GM18868 (cell line): ENCODE results near the gene SPON1.
"Not testable (repeated sequence)": the region's sequence is repeated elsewhere in the genome, so short reads cannot be mapped to it uniquely, and the experiment has no call there.

Experiments used
- ATAC-seq: cut with Tn5 transposase; IDR thresholded peaks from one replicate; pipeline ENCODE4 v1.9.1; 2021; ENCODE audit warnings: mild to moderate bottlenecking, moderate library complexity; ENCODE audit not compliant: unreplicated experiment

SPON1 gene

DNA sequence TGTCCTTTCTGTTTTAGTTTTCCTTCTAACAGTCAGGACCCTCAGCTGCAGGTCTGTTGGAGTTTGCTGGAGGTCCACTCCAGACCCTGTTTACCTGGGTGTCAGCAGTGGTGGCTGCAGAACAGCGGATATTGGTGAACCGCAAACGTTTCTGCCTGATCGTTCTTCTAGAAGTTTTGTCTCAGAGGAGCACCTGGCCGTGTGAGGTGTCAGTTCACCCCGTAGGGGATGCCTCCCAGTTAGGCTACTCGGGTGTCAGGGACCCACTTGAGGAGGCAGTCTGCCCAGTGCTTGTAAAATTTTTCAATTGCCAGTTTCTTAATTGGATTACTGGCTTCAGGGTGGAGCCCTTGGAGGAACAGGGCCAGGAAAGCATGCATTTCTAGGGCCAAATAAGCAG is 211.2 kb downstream of the SPON1 start:
- not testable (repeated sequence) for ATAC-seq

DNA sequence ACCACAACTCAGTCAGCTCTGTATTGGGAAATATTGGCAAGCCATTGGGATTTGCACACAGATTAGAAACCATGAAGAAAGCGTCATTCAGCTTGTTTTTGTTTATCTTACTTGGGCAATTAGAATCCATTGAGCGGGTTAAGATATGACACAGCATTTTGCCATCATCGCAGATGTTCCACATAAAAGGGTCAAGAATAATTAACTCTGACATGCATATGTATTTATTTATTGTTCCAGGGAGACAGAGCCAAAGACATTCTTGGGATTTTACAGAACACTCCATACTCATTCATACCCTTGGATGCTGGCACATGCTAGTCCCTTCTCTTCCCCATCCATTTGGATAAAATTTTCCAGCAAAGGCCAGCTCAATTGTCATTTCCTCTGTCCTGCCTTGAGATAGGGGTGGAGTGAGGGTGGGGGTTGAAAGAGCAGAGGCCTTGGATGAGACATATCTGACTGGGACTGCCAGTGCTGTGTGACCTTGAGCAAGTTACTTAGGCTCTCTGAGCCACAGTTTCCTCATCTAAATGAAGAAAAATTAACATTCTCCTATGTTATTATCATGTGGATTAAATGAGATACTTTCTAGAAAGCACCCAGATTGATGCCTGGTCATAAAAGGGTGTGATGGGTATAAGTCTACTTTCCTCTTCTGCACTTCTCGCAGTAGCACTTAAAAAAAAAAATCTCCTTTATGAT is 216.7 kb downstream of the SPON1 start:
- no peak for ATAC-seq

GRCh38 chr11:14181121-14181520 is 218.6 kb downstream of the SPON1 start:
- ATAC-seq: no peak

DNA sequence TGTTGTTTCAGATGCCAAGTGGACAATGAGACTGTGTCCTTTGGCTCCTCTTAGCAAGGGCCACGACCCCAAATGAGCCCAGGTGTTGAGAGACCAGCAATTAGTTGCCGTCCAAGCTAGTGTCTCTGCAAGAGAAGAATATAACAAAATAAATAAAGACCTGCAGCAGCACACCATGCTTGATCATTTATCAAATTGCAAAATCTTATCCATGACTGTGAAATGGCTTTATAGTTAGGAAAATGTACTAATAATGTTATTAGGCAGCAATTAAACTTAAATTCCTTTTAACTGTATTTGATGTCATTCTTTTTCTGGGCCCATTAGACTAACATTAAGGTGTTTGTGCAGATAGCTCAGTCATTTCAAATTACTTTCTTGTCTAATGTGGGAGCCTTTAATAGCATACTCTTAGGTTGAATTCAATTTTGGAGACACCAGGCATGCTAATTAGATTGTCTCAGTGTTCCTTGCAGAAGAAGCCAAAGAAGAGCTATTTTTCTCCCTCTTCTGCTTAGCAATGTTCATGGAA is 220.4 kb downstream of the SPON1 start:
- no peak for ATAC-seq

DNA sequence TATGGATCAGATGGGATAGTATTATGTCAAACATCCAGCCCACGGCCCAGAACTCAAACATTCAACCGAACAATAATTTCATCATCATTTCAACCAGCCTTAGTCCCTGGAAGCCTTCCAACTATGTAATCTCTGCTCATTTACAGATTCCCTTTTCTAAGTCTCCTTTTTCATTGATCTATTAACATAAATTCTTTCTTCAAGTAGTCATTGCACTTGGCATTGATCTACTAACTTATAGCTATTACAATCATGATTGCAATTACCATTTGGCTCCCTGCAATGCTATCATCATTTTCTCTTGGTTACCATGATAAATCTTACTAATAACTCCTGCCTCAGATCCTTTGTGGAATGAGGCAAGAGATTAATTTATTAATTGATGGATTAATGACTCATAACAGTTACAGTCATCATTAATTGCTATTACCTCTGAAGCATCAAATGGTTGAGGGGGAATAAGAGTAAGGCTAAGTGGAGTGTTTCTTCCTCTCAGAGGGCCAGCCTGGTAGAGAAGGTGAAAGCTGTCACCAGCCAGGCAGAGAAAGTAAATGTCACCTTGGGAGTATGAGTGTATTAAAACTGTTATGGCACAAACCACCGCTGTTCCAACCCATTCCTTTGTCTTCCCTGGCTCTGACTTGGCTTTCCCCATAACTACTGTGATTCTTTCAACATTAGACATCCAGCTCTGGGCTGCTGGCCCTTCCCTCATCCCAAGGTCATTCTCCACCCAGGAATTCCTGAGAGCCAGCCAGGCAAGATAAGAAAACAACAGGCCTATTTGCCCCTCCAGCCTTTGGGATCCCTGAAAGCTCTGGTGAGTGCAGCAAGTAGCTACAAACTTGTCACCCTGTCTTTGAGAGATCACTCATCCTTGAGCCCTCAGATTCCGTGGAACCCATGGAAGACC is 221.8 kb downstream of the SPON1 start:
- ATAC-seq: no peak

- ATAC-seq: no peak
Observed at GRCh38 chr11:14185461-14185860, 222.9 kb downstream of the SPON1 start.

DNA sequence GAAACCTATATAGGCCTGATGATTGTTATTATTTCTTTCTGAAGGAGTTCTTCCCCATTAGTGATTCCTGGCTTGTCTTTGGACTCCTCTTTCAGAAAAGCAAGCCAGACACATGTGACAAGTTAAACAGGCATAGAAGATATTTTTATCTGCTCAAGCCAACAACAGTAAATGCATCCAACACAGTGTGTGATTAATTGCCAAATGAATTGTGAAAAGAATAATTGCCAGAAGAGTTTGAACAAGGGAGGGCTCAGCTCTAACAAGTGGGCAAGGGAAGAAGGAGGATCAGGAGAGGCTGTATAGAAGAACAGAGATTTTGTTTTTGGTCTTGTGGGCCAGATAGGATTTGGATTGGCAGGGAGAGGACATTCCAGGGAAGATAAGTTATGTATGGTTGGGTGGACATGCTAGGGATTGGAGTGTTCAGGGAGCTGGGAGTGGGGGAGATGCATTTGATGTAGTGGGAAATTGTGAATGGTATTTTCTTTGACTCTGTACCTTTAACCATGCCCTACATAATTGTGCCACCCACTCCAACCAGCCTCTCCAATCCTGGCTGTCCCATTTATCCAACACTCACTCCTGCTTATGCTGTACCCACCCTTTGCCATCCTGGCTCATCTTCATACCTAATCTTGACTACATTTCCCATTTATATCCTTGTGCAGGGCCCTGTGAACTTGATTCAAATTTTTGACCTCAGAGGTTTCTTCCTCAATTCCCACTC is 223.7 kb downstream of the SPON1 start:
- no peak for ATAC-seq

- ATAC-seq: no peak
Observed at GRCh38 chr11:14189874-14190273, 227.4 kb downstream of the SPON1 start.

DNA sequence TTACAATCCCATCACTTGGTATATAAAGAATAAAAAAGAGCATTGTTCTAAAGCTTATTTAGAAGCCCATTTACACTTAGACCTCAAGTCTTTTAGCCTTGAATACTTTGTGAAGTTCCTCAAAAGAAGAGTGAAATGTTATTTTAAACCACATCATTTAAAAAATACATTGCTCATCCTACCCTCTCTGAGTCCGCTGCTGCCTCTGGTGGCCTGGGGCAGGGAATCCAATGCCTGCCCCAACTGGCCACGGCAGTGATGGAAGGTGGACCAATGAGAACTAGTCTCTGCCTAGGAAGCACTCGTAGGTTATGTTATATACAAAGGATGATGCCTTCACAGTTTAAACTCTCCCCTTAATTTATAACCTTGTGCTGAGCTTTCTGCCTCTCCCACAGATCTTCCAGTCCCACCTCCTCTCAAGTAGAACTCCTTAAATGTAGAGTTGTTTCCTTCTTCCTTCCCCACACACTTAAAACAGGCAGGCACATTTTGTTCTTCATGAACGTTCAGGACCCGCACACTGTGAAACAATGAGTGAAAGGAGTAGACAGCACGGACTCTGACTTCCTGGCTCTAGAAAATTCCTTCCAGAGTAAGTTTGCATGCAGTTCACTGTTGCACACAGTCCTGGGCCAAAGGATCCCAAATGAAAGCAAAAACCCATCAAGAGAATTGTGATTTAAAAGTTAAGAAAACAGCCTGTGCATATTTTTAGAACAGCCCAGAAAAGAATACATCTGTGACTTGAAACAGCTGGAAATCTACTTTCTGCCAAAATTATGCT is 228.7 kb downstream of the SPON1 start:
- no peak for ATAC-seq

DNA sequence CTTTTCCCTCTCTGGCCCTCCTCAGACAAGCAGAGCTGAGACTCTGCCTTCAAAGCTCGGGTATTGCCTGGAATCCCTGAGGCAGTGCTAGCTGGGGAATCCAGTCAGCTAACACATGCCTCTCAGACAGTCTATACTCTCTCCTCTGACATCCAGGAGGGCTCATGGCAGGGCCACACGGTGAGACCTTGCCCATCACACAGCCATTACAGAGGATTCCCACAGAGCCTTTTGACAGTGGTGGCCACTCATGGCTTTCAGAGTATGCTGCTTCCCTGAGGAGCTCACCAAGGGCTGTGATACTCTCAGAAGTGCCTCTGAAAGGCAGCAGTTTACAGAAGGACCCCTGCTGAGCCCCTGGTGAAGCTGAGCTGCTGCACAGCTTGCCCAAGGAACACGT is 231.1 kb downstream of the SPON1 start:
- ATAC-seq: no peak

DNA sequence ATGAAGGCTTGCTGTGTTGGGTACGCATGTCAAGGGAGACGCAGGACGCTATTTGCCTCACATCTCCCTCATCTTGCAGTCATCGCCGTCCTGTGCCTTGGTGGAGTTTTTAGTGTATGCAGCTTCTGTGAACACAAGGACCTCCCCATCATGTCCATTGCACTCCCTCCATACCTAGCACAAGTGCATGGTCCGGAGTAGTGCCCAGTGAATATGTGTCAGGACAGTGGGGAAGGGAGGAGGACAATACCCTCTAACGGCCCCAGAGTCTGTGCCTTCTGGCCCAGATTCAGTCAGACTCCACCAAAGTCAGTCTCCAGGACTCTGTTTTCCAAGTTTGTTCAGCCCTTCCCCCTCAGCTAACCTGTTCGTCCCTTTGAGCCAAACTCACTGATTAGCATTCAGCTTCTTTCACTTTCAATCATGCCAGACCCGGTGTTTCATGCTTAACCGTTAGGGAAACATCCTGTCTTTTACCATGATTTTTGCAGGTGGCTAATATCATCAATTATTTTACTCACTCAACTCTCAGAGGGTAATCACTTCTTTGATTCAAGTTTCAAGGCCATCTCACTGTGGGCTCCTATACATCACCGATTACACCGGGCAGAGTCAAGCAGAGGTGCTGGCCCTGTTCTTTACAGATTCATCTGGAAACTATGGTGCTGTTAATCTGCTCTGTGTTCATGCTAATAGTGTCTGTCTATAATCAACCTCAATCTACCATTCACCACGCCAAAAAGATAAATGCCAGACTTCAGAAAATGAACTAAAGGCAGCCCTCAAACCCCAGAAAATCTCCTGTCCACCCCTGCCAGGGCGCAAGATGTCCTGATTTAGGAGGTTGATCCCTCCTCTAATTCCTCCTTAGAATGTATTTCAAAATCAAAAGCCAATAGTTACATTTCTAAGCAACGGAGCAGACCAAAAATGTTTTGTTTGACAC is 240.0 kb downstream of the SPON1 start:
- ATAC-seq: peak; percentile 71

- no peak for ATAC-seq
Observed at GRCh38 chr11:14203321-14203720, 240.8 kb downstream of the SPON1 start.

DNA sequence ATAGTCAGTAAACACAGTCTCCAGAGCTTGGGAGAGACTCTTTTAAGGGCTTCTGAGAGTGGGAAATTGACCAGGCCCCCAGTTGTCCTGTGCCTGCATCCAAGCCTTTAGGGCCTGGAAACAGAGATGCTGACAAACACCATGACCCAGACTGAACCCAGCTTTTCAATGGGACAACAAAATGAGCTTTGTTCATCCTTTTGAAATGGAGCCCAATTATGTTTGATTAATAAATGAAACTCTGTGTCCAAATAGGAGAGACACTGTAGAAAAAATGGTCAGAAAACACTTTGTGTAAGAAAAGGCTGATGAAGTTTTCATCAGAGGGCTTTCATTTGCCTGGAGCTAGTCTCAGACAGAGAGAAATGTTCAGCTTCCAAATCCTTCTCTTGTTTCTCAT is 250.5 kb downstream of the SPON1 start:
- ATAC-seq: no peak

DNA sequence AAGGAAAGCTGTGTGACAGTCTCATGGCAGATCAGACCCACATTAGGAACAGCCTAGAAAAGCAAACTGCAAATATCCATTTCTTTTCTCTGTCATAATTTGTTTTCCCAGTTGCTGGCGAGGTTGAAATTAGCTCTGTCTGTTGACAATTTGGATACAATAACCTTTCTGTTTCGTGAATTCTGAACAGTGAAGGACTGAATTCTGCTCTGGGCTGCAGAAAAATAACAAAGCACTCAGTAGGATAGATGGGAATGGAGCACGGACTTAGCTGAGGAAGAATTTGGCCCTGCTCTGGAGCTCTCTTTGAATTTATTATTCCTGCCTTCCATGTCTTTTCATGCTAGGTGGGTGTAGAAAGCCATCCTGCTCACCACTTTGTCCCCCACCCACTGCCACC is 256.2 kb downstream of the SPON1 start:
- ATAC-seq: no peak

DNA sequence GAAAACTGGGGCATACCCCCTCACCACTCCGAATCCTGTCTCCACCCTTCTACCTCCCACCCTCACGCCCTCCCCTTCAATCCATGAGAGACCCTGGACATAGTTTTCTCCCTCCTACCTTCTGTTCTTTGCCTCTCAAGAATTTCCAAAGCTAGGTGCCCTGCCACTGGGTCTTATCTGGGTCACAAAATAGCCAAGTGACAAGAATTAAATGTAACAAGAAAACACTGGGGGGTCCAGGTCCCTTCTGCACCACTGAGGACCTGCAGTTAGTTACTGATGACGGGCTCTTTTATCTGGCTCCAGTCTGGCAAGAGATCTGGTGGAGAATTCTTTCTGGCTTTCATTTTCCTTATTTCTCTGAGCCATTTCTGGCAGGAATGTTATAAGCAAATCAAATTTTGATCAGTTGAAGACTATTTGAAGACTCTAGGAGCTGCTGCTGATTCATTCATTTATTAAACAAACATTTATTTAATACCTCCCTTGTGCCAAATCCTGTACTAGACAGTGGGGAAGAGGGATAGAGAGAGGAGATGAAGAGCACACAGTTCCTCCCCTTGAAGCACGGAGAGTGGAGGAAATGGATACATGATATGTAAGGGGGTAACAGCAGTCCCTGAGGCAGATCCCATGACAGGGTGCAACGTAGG is 261.2 kb downstream of the SPON1 start:
- no peak for ATAC-seq

DNA sequence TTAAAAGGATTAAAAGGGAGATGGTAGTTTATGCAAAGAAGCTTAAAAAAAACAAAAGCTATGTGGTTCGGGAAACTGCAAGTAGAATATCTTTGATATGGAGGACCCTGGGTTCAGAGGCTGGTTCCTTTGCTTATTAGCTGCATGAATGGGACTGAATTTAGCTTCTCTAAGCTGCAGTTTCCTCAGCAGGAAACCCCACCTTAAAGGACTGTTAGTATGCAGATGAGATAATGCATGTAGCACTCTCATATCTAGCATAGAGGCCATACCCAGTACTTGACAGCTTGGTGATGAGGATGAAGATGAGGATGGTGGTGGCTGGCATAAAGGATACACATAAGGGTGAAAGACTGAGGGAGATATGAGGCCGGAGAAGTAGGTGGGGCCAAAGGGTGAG is 261.9 kb downstream of the SPON1 start:
- no peak for ATAC-seq

- ATAC-seq: no peak
Observed at GRCh38 chr11:14225666-14226065, 263.1 kb downstream of the SPON1 start.

GRCh38 chr11:14228356-14228755 is 265.8 kb downstream of the SPON1 start:
- no peak for ATAC-seq

GRCh38 chr11:14229472-14229871 is 266.9 kb downstream of the SPON1 start:
- no peak for ATAC-seq
